ENCODE measurements around the gene OLFML2B.

- no peak for TF ChIP-seq CTCF (IDR thresholded peaks at IDR 0.05; ENCODE audit: borderline replicate concordance, extremely low read depth, low read length, poor library complexity, severe bottlenecking)
- TF ChIP-seq EZH2 (IDR thresholded peaks at IDR 0.05; ENCODE audit: borderline replicate concordance, low read depth, low read length, severe bottlenecking): no peak
Observed at GRCh38 chr1:162060314-162060713, 36.6 kb upstream of the OLFML2B start.
